ENCODE results near the gene CHMP1A.

DNA sequence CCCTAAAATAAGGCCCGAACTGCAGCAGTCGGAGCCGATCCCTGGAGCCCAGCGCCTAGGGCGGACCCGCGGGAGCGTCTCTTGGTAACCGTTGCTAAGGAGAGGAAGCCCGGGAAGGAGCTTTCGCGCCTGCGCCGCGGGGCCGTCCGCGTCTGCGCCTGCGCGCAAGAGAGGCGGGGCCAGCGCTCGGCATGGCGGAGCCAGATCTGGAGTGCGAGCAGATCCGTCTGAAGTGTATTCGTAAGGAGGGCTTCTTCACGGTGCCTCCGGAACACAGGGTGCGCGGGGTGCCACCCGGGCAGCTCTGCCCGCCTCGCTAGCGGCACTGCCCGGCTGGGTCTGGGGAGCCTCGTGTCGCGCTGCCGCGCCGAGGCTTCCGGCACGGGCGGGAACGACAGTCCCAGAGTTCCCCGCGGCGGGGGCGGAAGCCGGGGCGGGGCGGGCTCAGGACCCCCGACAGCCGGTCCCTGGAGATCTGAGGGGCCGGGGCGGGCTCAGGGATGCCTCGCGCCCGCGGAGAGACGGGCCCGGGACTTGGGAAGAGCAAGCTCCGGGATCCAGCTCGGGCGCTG, 29.1 kb upstream of the CHMP1A start, which contains the start of gene CDK10:
- TF ChIP-seq POLR2A (IDR thresholded peaks at IDR 0.05) (peak; percentile 62), EP300 (IDR thresholded peaks at IDR 0.05) (no peak)
- TF ChIP-seq, protein P1, sequence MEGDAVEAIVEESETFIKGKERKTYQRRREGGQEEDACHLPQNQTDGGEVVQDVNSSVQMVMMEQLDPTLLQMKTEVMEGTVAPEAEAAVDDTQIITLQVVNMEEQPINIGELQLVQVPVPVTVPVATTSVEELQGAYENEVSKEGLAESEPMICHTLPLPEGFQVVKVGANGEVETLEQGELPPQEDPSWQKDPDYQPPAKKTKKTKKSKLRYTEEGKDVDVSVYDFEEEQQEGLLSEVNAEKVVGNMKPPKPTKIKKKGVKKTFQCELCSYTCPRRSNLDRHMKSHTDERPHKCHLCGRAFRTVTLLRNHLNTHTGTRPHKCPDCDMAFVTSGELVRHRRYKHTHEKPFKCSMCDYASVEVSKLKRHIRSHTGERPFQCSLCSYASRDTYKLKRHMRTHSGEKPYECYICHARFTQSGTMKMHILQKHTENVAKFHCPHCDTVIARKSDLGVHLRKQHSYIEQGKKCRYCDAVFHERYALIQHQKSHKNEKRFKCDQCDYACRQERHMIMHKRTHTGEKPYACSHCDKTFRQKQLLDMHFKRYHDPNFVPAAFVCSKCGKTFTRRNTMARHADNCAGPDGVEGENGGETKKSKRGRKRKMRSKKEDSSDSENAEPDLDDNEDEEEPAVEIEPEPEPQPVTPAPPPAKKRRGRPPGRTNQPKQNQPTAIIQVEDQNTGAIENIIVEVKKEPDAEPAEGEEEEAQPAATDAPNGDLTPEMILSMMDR (IDR thresholded peaks at IDR 0.05) = no peak

Measured in ovary (tissue), 3 donors.